Smooth muscle cell (in vitro differentiated cells): ENCODE measurements around the gene ICAM4. TPM values are rescaled to one million over a fixed set of nuclear protein-coding genes. Genes with fewer than 3 reads are reported as not detected.

ENCODE experiments used
- DNase-seq: peaks from one replicate; lab custom pipeline; 2025; ENCODE audit not compliant: unreplicated experiment; lab: John Stamatoyannopoulos, UW
- H2AFZ ChIP-seq: fragments of 200-600 bp; sonication (generic); 2 replicates; pipeline ENCODE4 v1.6.0; 2016; ENCODE audit warnings: antibody characterized with exemption, low read depth, mild to moderate bottlenecking
- H3F3A ChIP-seq: fragments of 200-600 bp; sonication (generic); 2 replicates; pipeline ENCODE4 v1.6.0; 2017; ENCODE audit warnings: antibody characterized with exemption, low read depth
- H3K27ac ChIP-seq: fragments of 200-600 bp; sonication (generic); 2 replicates; pipeline ENCODE4 v1.5.1; 2016; ENCODE audit warnings: low read depth, mild to moderate bottlenecking
- H3K27me3 ChIP-seq: fragments of 200-600 bp; sonication (generic); 2 replicates; pipeline ENCODE4 v1.6.1; 2016; ENCODE audit warnings: low read depth, mild to moderate bottlenecking
- H3K36me3 ChIP-seq: fragments of 200-600 bp; sonication (generic); 2 replicates; pipeline ENCODE4 v1.5.1; 2016; ENCODE audit warnings: low read depth
- H3K4me1 ChIP-seq: fragments of 200-600 bp; sonication (generic); 2 replicates; pipeline ENCODE4 v1.5.1; 2016; ENCODE audit warnings: low read depth
- H3K4me2 ChIP-seq: fragments of 200-600 bp; sonication (generic); 2 replicates; pipeline ENCODE4 v1.6.0; 2016; ENCODE audit warnings: mild to moderate bottlenecking
- H3K4me3 ChIP-seq: fragments of 200-600 bp; sonication (generic); 2 replicates; pipeline ENCODE4 v1.5.1; 2016; ENCODE audit warnings: mild to moderate bottlenecking
- H3K79me2 ChIP-seq: fragments of 200-600 bp; sonication (generic); 2 replicates; pipeline ENCODE4 v1.6.0; 2016; ENCODE audit warnings: low read depth, mild to moderate bottlenecking
- H3K9ac ChIP-seq: fragments of 200-600 bp; sonication (generic); 2 replicates; pipeline ENCODE4 v1.6.0; 2016; ENCODE audit warnings: low read depth
- H3K9me3 ChIP-seq: fragments of 200-600 bp; sonication (generic); replicated peaks from 2 replicates; pipeline ENCODE4 v1.5.1; 2016; ENCODE audit warnings: low read depth
- H4K20me1 ChIP-seq: fragments of 200-600 bp; sonication (generic); 2 replicates; pipeline ENCODE4 v1.6.0; 2016; ENCODE audit warnings: low read depth
- CTCF ChIP-seq: fragments of 200-600 bp; sonication (generic); IDR thresholded peaks from 2 replicates; pipeline ENCODE4 v1.5.1; 2017; ENCODE audit warnings: borderline replicate concordance, mild to moderate bottlenecking, antibody characterized with exemption; ENCODE audit not compliant: insufficient read depth, poor library complexity, severe bottlenecking
- WGBS: methylation state at CpG from one replicate; pipeline ENCODE4 v1.1.7; 2016; ENCODE audit warnings: low lambda C conversion rate; 5-methylcytosine and 5-hydroxymethylcytosine counted together
- polyA plus RNA-seq: library from polyadenylated mRNA; unstranded; fragments of >200 nt; fragmentation: Nextera tagmentation; extraction: Ambion mirVana; gene quantifications from 2 replicates; pipeline ENCODE4 v1.2.1, GENCODE V29; 2016
- total RNA-seq: library from RNA; depleted of rRNA; stranded (reverse); fragments of >200 nt; gene quantifications from 2 replicates; pipeline ENCODE4 v1.2.3, GENCODE V29; 2014

ICAM4 gene
- total and polyA plus RNA-seq, 2 experiments from 2014 or later, result 1.9 to 3.4 TPM

GRCh38 chr19:10255358-10255757, 31.4 kb upstream of the ICAM4 start:
- no peak for DNase-seq
- H2AFZ ChIP-seq, result no peak overlapping the region
- H3K36me3 ChIP-seq, result no peaks in the 10 kb centered on the region
- H3K27me3 ChIP-seq, result no peaks in the 10 kb centered on the region
- H3K9ac ChIP-seq, result no peak overlapping the region
- H3K4me1 ChIP-seq, result peaks cover 7% of the 10 kb centered on the region
- peaks cover 10% of the 10 kb centered on the region for H3K79me2 ChIP-seq
- H3K27ac ChIP-seq, result no peak overlapping the region
- H3K4me3 ChIP-seq, result no peak overlapping the region
- H3K4me2 ChIP-seq, result no peak overlapping the region
- no peaks in the 10 kb centered on the region for H3K9me3 ChIP-seq
- H3F3A ChIP-seq, result no peaks in the 10 kb centered on the region
- H4K20me1 ChIP-seq, result no peaks in the 10 kb centered on the region
- WGBS, result 98% methylated on average over 2 of the region's 2 CpGs
- no peak for TF ChIP-seq CTCF

GRCh38 chr19:10256551-10256950, 30.2 kb upstream of the ICAM4 start:
- Histone ChIP-seq H3F3A (no peaks in the 10 kb centered on the region), H3K36me3 (no peaks in the 10 kb centered on the region), H2AFZ (no peak overlapping the region), H3K27me3 (no peaks in the 10 kb centered on the region), H3K4me1 (peaks cover 7% of the 10 kb centered on the region), H4K20me1 (no peaks in the 10 kb centered on the region), H3K9me3 (no peaks in the 10 kb centered on the region), H3K79me2 (peaks cover 10% of the 10 kb centered on the region), H3K27ac (no peak overlapping the region), H3K9ac (no peak overlapping the region), H3K4me2 (no peak overlapping the region), H3K4me3 (no peak overlapping the region)
- DNase-seq, result no peak
- no peak for TF ChIP-seq CTCF
- 98% methylated on average over 18 of the region's 18 CpGs for WGBS

- H3K4me3 ChIP-seq, result no peak overlapping the region
- DNase-seq, result no peak
- peaks cover 10% of the 10 kb centered on the region for H3K79me2 ChIP-seq
- H3K4me1 ChIP-seq, result peaks cover 7% of the 10 kb centered on the region
- no peaks in the 10 kb centered on the region for H3K9me3 ChIP-seq
- no peak for TF ChIP-seq CTCF
- no peaks in the 10 kb centered on the region for H3K27me3 ChIP-seq
- WGBS, result 95% methylated on average over 9 of the region's 9 CpGs
- H3K9ac ChIP-seq, result no peak overlapping the region
- no peak overlapping the region for H2AFZ ChIP-seq
- H4K20me1 ChIP-seq, result no peaks in the 10 kb centered on the region
- no peaks in the 10 kb centered on the region for H3F3A ChIP-seq
- H3K4me2 ChIP-seq, result no peak overlapping the region
- H3K36me3 ChIP-seq, result no peaks in the 10 kb centered on the region
- H3K27ac ChIP-seq, result no peak overlapping the region
Measured at GRCh38 chr19:10256970-10257615, 29.7 kb upstream of the ICAM4 start.

GRCh38 chr19:10258080-10258710, 28.6 kb upstream of the ICAM4 start:
- no peak overlapping the region for H3K9ac ChIP-seq
- no peaks in the 10 kb centered on the region for H3K9me3 ChIP-seq
- H3K27ac ChIP-seq, result no peak overlapping the region
- no peaks in the 10 kb centered on the region for H3F3A ChIP-seq
- no peak for TF ChIP-seq CTCF
- H3K4me2 ChIP-seq, result no peak overlapping the region
- no peaks in the 10 kb centered on the region for H3K36me3 ChIP-seq
- H4K20me1 ChIP-seq, result no peaks in the 10 kb centered on the region
- WGBS, result 95% methylated on average over 18 of the region's 18 CpGs
- H3K4me1 ChIP-seq, result no peaks in the 10 kb centered on the region
- H3K79me2 ChIP-seq, result no peaks in the 10 kb centered on the region
- no peaks in the 10 kb centered on the region for H3K27me3 ChIP-seq
- H3K4me3 ChIP-seq, result no peak overlapping the region
- no peak overlapping the region for H2AFZ ChIP-seq
- no peak for DNase-seq
